H9 (cell line): Measurements from ENCODE around the gene CHD3. TPM values are rescaled to one million over a fixed set of nuclear protein-coding genes. Genes with fewer than 3 reads are reported as not detected.

ENCODE experiments used
- DNase-seq: peaks from one replicate; pipeline ENCODE4 v3.0.0-alpha.2; 2017
- H2AFZ ChIP-seq: one replicate; pipeline ENCODE4 v1.6.1; 2013; ENCODE audit warnings: mild to moderate bottlenecking, low read length, control low read depth, moderate library complexity
- H2AK5ac ChIP-seq: 2 replicates; pipeline ENCODE4 v1.6.1; 2013; ENCODE audit warnings: low read length, control low read depth, mixed read lengths; ENCODE audit not compliant: insufficient read length
- H2BK120ac ChIP-seq: one replicate; pipeline ENCODE4 v1.6.1; 2013; ENCODE audit warnings: low read depth, mild to moderate bottlenecking, low read length, control low read depth, inconsistent platforms; ENCODE audit not compliant: poor library complexity, severe bottlenecking
- H2BK12ac ChIP-seq: 2 replicates; pipeline ENCODE4 v1.6.1; 2013; ENCODE audit warnings: low read length, control low read depth, mixed read lengths, low read depth; ENCODE audit not compliant: insufficient read length
- H2BK15ac ChIP-seq: 2 replicates; pipeline ENCODE4 v1.6.1; 2013; ENCODE audit warnings: low read depth, low read length, control low read depth
- H2BK20ac ChIP-seq: one replicate; pipeline ENCODE4 v1.6.1; 2013; ENCODE audit warnings: low read depth, mild to moderate bottlenecking, low read length, control low read depth, inconsistent platforms; ENCODE audit not compliant: poor library complexity, severe bottlenecking
- H2BK5ac ChIP-seq: 2 replicates; pipeline ENCODE4 v1.6.1; 2013; ENCODE audit warnings: low read length, control low read depth, mixed read lengths; ENCODE audit not compliant: insufficient read length
- H3K14ac ChIP-seq: 2 replicates; pipeline ENCODE4 v1.6.1; 2013; ENCODE audit warnings: low read length, control low read depth; ENCODE audit not compliant: insufficient read depth
- H3K18ac ChIP-seq: 2 replicates; pipeline ENCODE4 v1.6.1; 2013; ENCODE audit warnings: low read depth, mild to moderate bottlenecking, mixed read lengths, low read length, control low read depth; ENCODE audit not compliant: insufficient read length
- H3K23ac ChIP-seq: 2 replicates; pipeline ENCODE4 v1.6.1; 2013; ENCODE audit warnings: low read length, control low read depth, mixed read lengths, low read depth; ENCODE audit not compliant: insufficient read length
- H3K23me2 ChIP-seq: 2 replicates; pipeline ENCODE4 v1.6.1; 2013; ENCODE audit warnings: low read depth, mild to moderate bottlenecking, mixed read lengths, low read length, control low read depth; ENCODE audit not compliant: insufficient read length, poor library complexity, severe bottlenecking
- H3K27ac ChIP-seq: 2 replicates; pipeline ENCODE4 v1.5.1; 2013; ENCODE audit warnings: low read length, control low read depth, mixed read lengths, low read depth; ENCODE audit not compliant: insufficient read length
- H3K27me3 ChIP-seq: 2 replicates; pipeline ENCODE4 v1.6.1; 2013; ENCODE audit warnings: low read length, control low read depth, inconsistent platforms; ENCODE audit not compliant: insufficient read depth
- H3K4ac ChIP-seq: 2 replicates; pipeline ENCODE4 v1.6.1; 2013; ENCODE audit warnings: low read depth, mild to moderate bottlenecking, control low read depth, inconsistent platforms, low read length, moderate library complexity
- H3K4me1 ChIP-seq: 2 replicates; pipeline ENCODE4 v1.6.1; 2013; ENCODE audit warnings: low read length, control low read depth, inconsistent platforms; ENCODE audit not compliant: insufficient read depth
- H3K4me2 ChIP-seq: 2 replicates; pipeline ENCODE4 v1.6.1; 2013; ENCODE audit warnings: low read length, control low read depth, mixed read lengths; ENCODE audit not compliant: insufficient read length, insufficient read depth
- H3K56ac ChIP-seq: 2 replicates; pipeline ENCODE4 v1.6.1; 2013; ENCODE audit warnings: low read depth, mild to moderate bottlenecking, mixed read lengths, low read length, control low read depth; ENCODE audit not compliant: insufficient read length
- H3K79me1 ChIP-seq: 2 replicates; pipeline ENCODE4 v1.6.1; 2013; ENCODE audit warnings: low read depth, mild to moderate bottlenecking, moderate library complexity, low read length, control low read depth, inconsistent platforms; ENCODE audit not compliant: insufficient read depth, poor library complexity, severe bottlenecking
- H3K79me2 ChIP-seq: 2 replicates; pipeline ENCODE4 v1.6.1; 2013; ENCODE audit warnings: low read length, control low read depth, inconsistent platforms; ENCODE audit not compliant: insufficient read depth
- H3K9ac ChIP-seq: 2 replicates; pipeline ENCODE4 v1.6.1; 2013; ENCODE audit warnings: low read length, control low read depth, mixed read lengths; ENCODE audit not compliant: insufficient read length; ENCODE audit errors: extremely low read depth
- H3K9me3 ChIP-seq: one replicate; pipeline ENCODE4 v1.6.1; 2013; ENCODE audit warnings: low read depth, low read length, inconsistent platforms; ENCODE audit not compliant: control insufficient read depth
- H3T11ph ChIP-seq: one replicate; pipeline ENCODE4 v1.6.1; 2013; ENCODE audit warnings: mild to moderate bottlenecking, low read length, control low read depth, inconsistent platforms
- H4K20me1 ChIP-seq: one replicate; pipeline ENCODE4 v1.6.1; 2013; ENCODE audit not compliant: control insufficient read depth, insufficient read length, insufficient read depth
- H4K5ac ChIP-seq: 2 replicates; pipeline ENCODE4 v1.6.1; 2013; ENCODE audit warnings: low read depth, mild to moderate bottlenecking, mixed read lengths, low read length, control low read depth; ENCODE audit not compliant: insufficient read length
- H4K8ac ChIP-seq: replicated peaks from 2 replicates; pipeline ENCODE4 v1.6.1; 2013; ENCODE audit warnings: low read length, control low read depth, mixed read lengths, low read depth; ENCODE audit not compliant: insufficient read length
- H4K91ac ChIP-seq: 2 replicates; pipeline ENCODE4 v1.6.1; 2013; ENCODE audit warnings: low read depth, mild to moderate bottlenecking, moderate library complexity, mixed read lengths, low read length, control low read depth; ENCODE audit not compliant: insufficient read length
- H3K27ac Mint-ChIP-seq, 3 experiments: 2 replicates in 2 of 3; 3 replicates in 1 of 3; pipeline ENCODE4 v1.8.0; 2020 to 2021; ENCODE audit warnings: mixed read lengths in 3 of 3, mild to moderate bottlenecking in 1 of 3, moderate library complexity in 1 of 3
- H3K27me3 Mint-ChIP-seq: 2 replicates; pipeline ENCODE4 v1.8.0; 2021; ENCODE audit warnings: low read depth, mild to moderate bottlenecking, moderate library complexity, mixed read lengths
- H3K36me3 Mint-ChIP-seq, 3 experiments: 2 replicates in 2 of 3; 3 replicates in 1 of 3; pipeline ENCODE4 v1.8.0; 2020 to 2021; ENCODE audit warnings: low read depth in 3 of 3, mixed read lengths in 3 of 3; ENCODE audit not compliant: insufficient read depth in 1 of 3
- H3K4me1 Mint-ChIP-seq, 2 experiments: 2 replicates each; pipeline ENCODE4 v1.8.0; 2020; ENCODE audit warnings: mixed read lengths in 2 of 2
- H3K4me3 Mint-ChIP-seq, 2 experiments: 2 replicates in 1 of 2; 3 replicates in 1 of 2; pipeline ENCODE4 v1.8.0; 2020 to 2021; ENCODE audit warnings: mild to moderate bottlenecking in 2 of 2, mixed read lengths in 2 of 2, moderate library complexity in 1 of 2
- H3K9me3 Mint-ChIP-seq, 2 experiments: 2 replicates in 1 of 2; 3 replicates in 1 of 2; pipeline ENCODE4 v1.8.0; 2020; ENCODE audit warnings: mild to moderate bottlenecking in 2 of 2, mixed read lengths in 2 of 2, moderate library complexity in 1 of 2
- CTCF ChIP-seq: fragments of 200-600 bp; sonication (generic); conservative IDR thresholded peaks from 3 replicates; pipeline ENCODE4 v1.8.0; 2021; ENCODE audit warnings: antibody characterized with exemption, mild to moderate bottlenecking
- WGBS: extraction: QIAGEN DNeasy Blood & Tissue Kit; methylation state at CpG from one replicate; pipeline ENCODE4 v1.1.7; 2013; ENCODE audit warnings: missing lambda C conversion rate, low lambda C conversion rate, mixed read lengths; ENCODE audit not compliant: insufficient read length; ENCODE audit errors: extremely low coverage; 5-methylcytosine and 5-hydroxymethylcytosine counted together
- total RNA-seq: library from RNA; stranded (reverse); gene quantifications from 2 replicates; pipeline ENCODE4 v1.2.1, GENCODE V29; 2021

Gene CHD3
- total RNA-seq, 1 experiment from 2014 or later: 33.2 TPM

DNA sequence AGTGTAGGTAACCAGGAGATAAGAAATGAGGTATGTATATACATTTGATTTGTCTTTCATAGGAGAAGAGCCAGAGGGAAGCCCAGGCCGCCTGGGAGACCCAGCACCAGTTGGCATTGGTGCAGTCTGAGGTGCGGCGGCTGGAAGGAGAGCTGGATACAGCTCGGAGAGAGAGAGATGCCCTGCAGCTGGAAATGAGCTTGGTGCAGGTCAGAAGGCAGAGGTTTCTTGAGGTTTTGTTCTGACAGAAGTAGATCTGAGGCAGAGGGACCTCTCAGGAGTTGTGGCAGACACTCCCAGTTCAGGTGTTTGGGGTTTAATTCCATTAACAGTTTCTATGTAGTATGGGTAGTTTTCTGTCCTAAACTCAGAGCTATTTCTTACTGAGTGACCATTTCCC is 51.4 kb downstream of the CHD3 start:
- Histone ChIP-seq H3K79me2 (no peaks in the 10 kb centered on the region), H3K56ac (no peak overlapping the region), H3T11ph (no peak overlapping the region), H3K4me2 (no peak overlapping the region), H2BK120ac (no peak overlapping the region), H2BK12ac (no peak overlapping the region), H4K8ac (no peak overlapping the region), H2BK20ac (no peak overlapping the region), H3K4me1 (no peaks in the 10 kb centered on the region), H2BK15ac (no peak overlapping the region), H3K9me3 (no peaks in the 10 kb centered on the region), H3K27me3 (no peaks in the 10 kb centered on the region), H3K9ac (no peak overlapping the region), H3K79me1 (no peaks in the 10 kb centered on the region), H2AK5ac (no peak overlapping the region), H3K18ac (no peak overlapping the region), H2BK5ac (no peak overlapping the region), H2AFZ (no peak overlapping the region), H3K23me2 (no peaks in the 10 kb centered on the region), H4K5ac (no peak overlapping the region), H3K4ac (no peak overlapping the region), H3K14ac (no peak overlapping the region), H3K23ac (no peak overlapping the region), H3K27ac (no peak overlapping the region), H4K20me1 (no peaks in the 10 kb centered on the region), H4K91ac (no peak overlapping the region)
- DNase-seq: no peak
- peaks cover 20 to 77% (median 73%) of the 10 kb centered on the region in 3 experiments; a peak in 6 of 7 replicates for H3K36me3 Mint-ChIP-seq
- H3K27me3 Mint-ChIP-seq: no peaks in the 10 kb centered on the region
- no peaks in the 10 kb centered on the region for H3K4me1 Mint-ChIP-seq
- no CpG with 5 or more reads among the region's 4 CpGs for WGBS
- no peak for TF ChIP-seq CTCF
- H3K27ac Mint-ChIP-seq: 0 out of 7 replicates have a peak overlapping the region, but pooled peaks of 1 of the 3 experiments have one; percentile 10
- no peaks in the 10 kb centered on the region for H3K9me3 Mint-ChIP-seq
- no peak overlapping the region for H3K4me3 Mint-ChIP-seq
